ENCODE measurements around the gene TMC3.

GRCh38 chr15:81297147-81297572, 76.9 kb downstream of the TMC3 start:
- no peak for TF ChIP-seq CTCF (IDR thresholded peaks at IDR 0.05; ENCODE audit: low read length)
- no peak for TF ChIP-seq EZH2 (IDR thresholded peaks at IDR 0.05; ENCODE audit: borderline replicate concordance, low read length)
